Nephron (organoid): ENCODE results near the gene RSRC1.
A peak's percentile ranks its signal among the peaks of the same experiment; 100 is the strongest.

Experiments
- H3K27ac Mint-ChIP-seq, 3 experiments: 2 replicates each; pipeline ENCODE4 v1.8.0; 2020; ENCODE audit warnings: mixed read lengths in 3 of 3, mild to moderate bottlenecking in 2 of 3, moderate library complexity in 1 of 3
- H3K27me3 Mint-ChIP-seq: 2 replicates; pipeline ENCODE4 v1.8.0; 2021; ENCODE audit warnings: low read depth, mild to moderate bottlenecking, moderate library complexity, mixed read lengths
- H3K36me3 Mint-ChIP-seq: 2 replicates; pipeline ENCODE4 v1.8.0; 2020; ENCODE audit warnings: low read depth, mixed read lengths
- H3K4me1 Mint-ChIP-seq: 2 replicates; pipeline ENCODE4 v1.8.0; 2020; ENCODE audit warnings: mixed read lengths
- H3K4me3 Mint-ChIP-seq, 3 experiments: 2 replicates each; pipeline ENCODE4 v1.8.0; 2020; ENCODE audit warnings: mild to moderate bottlenecking in 3 of 3, mixed read lengths in 3 of 3, moderate library complexity in 2 of 3
- H3K9me3 Mint-ChIP-seq: 2 replicates; pipeline ENCODE4 v1.8.0; 2020; ENCODE audit warnings: mixed read lengths
- CTCF ChIP-seq, 3 experiments: fragments of 200-600 bp; sonication (generic); IDR thresholded peaks; one replicate each; pipeline ENCODE4 v1.5.0; 2021; ENCODE audit warnings: antibody characterized with exemption in 3 of 3; ENCODE audit not compliant: unreplicated experiment in 3 of 3

Gene RSRC1

DNA sequence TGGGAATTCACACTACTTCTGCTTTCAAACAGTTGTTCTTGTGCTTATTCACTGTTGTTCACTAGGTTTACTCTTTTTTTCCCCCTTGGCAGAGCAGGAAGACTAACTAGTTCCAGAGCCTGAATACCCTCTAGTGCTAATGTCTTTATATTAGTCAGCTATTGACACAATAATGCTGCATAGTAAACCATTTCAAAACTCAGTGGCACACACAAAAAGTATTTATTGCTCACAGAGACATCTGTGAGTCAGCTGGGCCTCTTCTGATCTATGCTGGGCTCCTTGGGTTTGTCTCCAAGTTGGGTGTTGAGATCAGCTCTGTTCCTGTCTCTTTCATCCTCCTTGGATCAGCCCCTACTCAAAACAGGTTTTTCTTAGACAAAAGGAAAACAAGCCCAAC is 51.1 kb downstream of the RSRC1 start:
- peaks cover 4% of the 10 kb centered on the region for H3K9me3 Mint-ChIP-seq
- H3K27me3 Mint-ChIP-seq = peaks cover 4% of the 10 kb centered on the region
- peaks cover 9% of the 10 kb centered on the region for H3K36me3 Mint-ChIP-seq
- no peaks in the 10 kb centered on the region for H3K4me1 Mint-ChIP-seq
- no peak overlapping the region for H3K27ac Mint-ChIP-seq
- no peak overlapping the region for H3K4me3 Mint-ChIP-seq
- TF ChIP-seq CTCF (IDR thresholded peaks at IDR 0.05; ENCODE audit: unreplicated experiment in 3 of 3) = no peak

DNA sequence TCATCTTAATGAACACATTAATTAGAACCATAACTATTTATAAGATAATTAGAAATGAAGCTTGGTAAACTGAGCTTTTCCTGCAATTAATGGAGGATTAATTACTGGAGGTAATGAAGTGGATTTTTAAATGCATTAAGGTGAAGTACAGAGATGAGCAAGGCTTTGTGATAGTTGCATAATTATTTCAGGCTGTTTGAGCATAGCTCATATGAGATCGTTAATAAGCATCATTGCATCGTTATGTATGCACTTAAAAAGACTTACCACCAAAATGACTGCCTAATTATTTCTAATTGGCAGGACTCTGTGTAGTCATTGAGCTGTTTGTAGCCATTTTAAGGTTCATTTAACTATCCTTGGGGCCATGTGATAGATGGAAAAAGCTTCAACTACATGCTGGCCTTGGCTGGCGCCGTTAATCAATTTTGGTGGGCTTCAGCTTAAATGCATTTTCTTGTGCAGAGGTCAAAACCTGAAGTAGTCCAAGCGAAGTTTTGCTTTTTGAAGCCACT is 55.3 kb downstream of the RSRC1 start:
- Mint-ChIP-seq H3K27ac (no peak overlapping the region), H3K27me3 (no peaks in the 10 kb centered on the region), H3K4me1 (peaks cover 12% of the 10 kb centered on the region), H3K9me3 (no peaks in the 10 kb centered on the region), H3K36me3 (peaks cover 3% of the 10 kb centered on the region), H3K4me3 (no peak overlapping the region)
- no peak for TF ChIP-seq CTCF (IDR thresholded peaks at IDR 0.05; ENCODE audit: unreplicated experiment in 3 of 3)

DNA sequence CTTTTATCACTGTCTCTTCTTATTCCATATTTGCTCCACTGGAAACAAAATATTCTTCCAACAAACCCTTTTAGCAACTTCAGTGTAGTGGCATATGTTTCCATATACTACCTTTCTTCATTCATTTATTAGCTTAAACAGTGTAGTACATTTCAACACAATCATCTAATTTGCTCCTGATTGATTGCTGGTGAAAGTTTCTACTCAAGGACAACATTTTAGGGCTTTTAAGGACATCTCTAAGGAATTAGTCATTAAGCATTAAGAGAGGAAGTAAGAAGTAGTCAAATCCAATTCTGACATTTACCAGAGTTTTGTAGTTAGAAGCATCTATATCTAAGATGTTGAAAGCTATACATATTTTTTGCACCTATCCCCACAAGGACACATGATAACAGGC is 55.8 kb downstream of the RSRC1 start:
- H3K4me3 Mint-ChIP-seq = no peak overlapping the region
- peaks cover 3% of the 10 kb centered on the region for H3K36me3 Mint-ChIP-seq
- no peak overlapping the region for H3K27ac Mint-ChIP-seq
- peaks cover 14% of the 10 kb centered on the region for H3K4me1 Mint-ChIP-seq
- H3K9me3 Mint-ChIP-seq = no peaks in the 10 kb centered on the region
- no peaks in the 10 kb centered on the region for H3K27me3 Mint-ChIP-seq
- TF ChIP-seq CTCF (IDR thresholded peaks at IDR 0.05; ENCODE audit: unreplicated experiment in 3 of 3) = no peak

- peaks cover 14% of the 10 kb centered on the region for H3K4me1 Mint-ChIP-seq
- H3K4me3 Mint-ChIP-seq = no peak overlapping the region
- TF ChIP-seq CTCF (IDR thresholded peaks at IDR 0.05; ENCODE audit: unreplicated experiment in 3 of 3) = no peak
- no peaks in the 10 kb centered on the region for H3K27me3 Mint-ChIP-seq
- no peak overlapping the region for H3K27ac Mint-ChIP-seq
- peaks cover 3% of the 10 kb centered on the region for H3K36me3 Mint-ChIP-seq
- no peaks in the 10 kb centered on the region for H3K9me3 Mint-ChIP-seq
Measured at GRCh38 chr3:158166223-158166622, 56.3 kb downstream of the RSRC1 start.

DNA sequence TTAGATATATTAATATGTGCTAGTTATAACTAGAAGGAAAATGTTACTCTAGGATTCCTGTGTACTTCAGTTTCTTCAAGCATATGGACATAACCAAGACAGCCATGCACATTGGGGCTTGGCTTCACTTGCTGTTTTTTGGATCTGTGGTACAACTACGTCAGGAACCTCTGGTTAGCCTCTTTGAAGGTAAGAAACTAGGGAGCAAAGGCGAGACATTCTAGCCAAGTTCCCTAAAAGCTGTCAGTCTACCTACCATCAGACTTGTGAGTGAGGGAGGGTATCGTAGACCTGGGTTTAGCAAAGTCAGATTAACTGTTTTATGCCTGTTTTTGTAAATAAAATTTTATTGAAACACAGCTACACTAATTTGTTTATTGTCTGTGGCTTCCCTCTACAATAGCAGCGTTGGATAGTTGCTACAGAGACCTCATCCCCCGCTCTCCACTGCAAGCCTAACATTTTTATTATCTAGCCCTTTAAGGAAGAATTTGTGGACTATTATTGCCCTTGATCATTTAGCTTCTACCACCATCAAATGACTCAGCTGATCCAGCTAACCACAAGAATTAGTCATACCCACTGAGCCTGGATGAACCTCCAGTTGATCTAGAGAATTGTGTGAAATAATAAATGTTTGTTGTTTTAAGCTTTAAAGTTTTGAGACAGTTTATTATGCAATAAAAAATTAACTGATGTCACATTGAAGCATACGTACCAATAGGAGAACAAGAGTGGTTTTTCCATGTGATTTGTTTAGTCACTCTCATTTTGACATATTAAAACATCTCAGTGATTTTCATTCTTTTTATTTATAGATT is 58.1 kb downstream of the RSRC1 start:
- TF ChIP-seq CTCF (IDR thresholded peaks at IDR 0.05; ENCODE audit: unreplicated experiment in 3 of 3) = no peak
- H3K27me3 Mint-ChIP-seq = no peaks in the 10 kb centered on the region
- H3K27ac Mint-ChIP-seq = no peak overlapping the region
- no peaks in the 10 kb centered on the region for H3K9me3 Mint-ChIP-seq
- no peak overlapping the region for H3K4me3 Mint-ChIP-seq
- peaks cover 3% of the 10 kb centered on the region for H3K36me3 Mint-ChIP-seq
- peaks cover 14% of the 10 kb centered on the region for H3K4me1 Mint-ChIP-seq

- Mint-ChIP-seq H3K4me1 (peaks cover 14% of the 10 kb centered on the region), H3K36me3 (peaks cover 3% of the 10 kb centered on the region), H3K27ac (peak overlapping the region; percentile 19 to 38 (median 35)), H3K9me3 (no peaks in the 10 kb centered on the region), H3K4me3 (no peak overlapping the region), H3K27me3 (no peaks in the 10 kb centered on the region)
- no peak for TF ChIP-seq CTCF (IDR thresholded peaks at IDR 0.05; ENCODE audit: unreplicated experiment in 3 of 3)
Measured at GRCh38 chr3:158169091-158169491, 59.2 kb downstream of the RSRC1 start.
